A172 (cell line): Measurements from ENCODE around the gene SPSB4. TPM values are rescaled to one million over a fixed set of nuclear protein-coding genes. Genes with fewer than 3 reads are reported as not detected.
"Not testable (repeated sequence)": the region's sequence is repeated elsewhere in the genome, so short reads cannot be mapped to it uniquely, and the experiment has no call there.

Experiments
- DNase-seq: peaks from one replicate; pipeline ENCODE4 v3.0.0-alpha.2; 2015; ENCODE audit warnings: low spot score
- total RNA-seq: library from RNA; depleted of rRNA; stranded (reverse); fragments of >200 nt; shearing (Covaris generic); gene quantifications from 2 replicates; pipeline ENCODE4 v1.2.3, GENCODE V29; 2014

Gene SPSB4
- total RNA-seq, 1 experiment from 2014 or later, result 1.1 TPM

GRCh38 chr3:141115789-141116541 lies 64.8 kb downstream of the SPSB4 start:
- no peak for DNase-seq

- no peak for DNase-seq
These were observed 65.6 kb downstream of the SPSB4 start for GRCh38 chr3:141116721-141117120.

GRCh38 chr3:141117982-141118381 lies 66.8 kb downstream of the SPSB4 start:
- not testable (repeated sequence) for DNase-seq

- DNase-seq, result no peak
These were observed 71.4 kb downstream of the SPSB4 start for GRCh38 chr3:141122455-141123030.

- no peak for DNase-seq
These were observed 72.7 kb downstream of the SPSB4 start for GRCh38 chr3:141123677-141124410.

GRCh38 chr3:141124715-141125114 lies 73.6 kb downstream of the SPSB4 start:
- no peak for DNase-seq

- DNase-seq, result no peak
These were observed 74.2 kb downstream of the SPSB4 start for GRCh38 chr3:141125351-141125750.

GRCh38 chr3:141126661-141127343 lies 75.7 kb downstream of the SPSB4 start:
- DNase-seq, result no peak

GRCh38 chr3:141127344-141128125 lies 76.4 kb downstream of the SPSB4 start:
- no peak for DNase-seq

- no peak for DNase-seq
These were observed 77.1 kb downstream of the SPSB4 start for GRCh38 chr3:141128126-141128777.

GRCh38 chr3:141129049-141129448 lies 77.9 kb downstream of the SPSB4 start:
- DNase-seq, result no peak

GRCh38 chr3:141129541-141130011 lies 78.4 kb downstream of the SPSB4 start:
- no peak for DNase-seq

- no peak for DNase-seq
These were observed 92.4 kb downstream of the SPSB4 start for GRCh38 chr3:141143517-141143916.

- DNase-seq, result no peak
These were observed 95.9 kb downstream of the SPSB4 start for GRCh38 chr3:141146979-141147470.

- DNase-seq, result no peak
These were observed 96.5 kb downstream of the SPSB4 start for GRCh38 chr3:141147657-141148056.

- no peak for DNase-seq
These were observed 97.0 kb downstream of the SPSB4 start for GRCh38 chr3:141148169-141148568.

- no peak for DNase-seq
These were observed 97.6 kb downstream of the SPSB4 start for GRCh38 chr3:141148770-141149169.

GRCh38 chr3:141150081-141150830 lies 99.1 kb downstream of the SPSB4 start:
- DNase-seq, result no peak

GRCh38 chr3:141150931-141151330 lies 99.8 kb downstream of the SPSB4 start:
- DNase-seq, result no peak

- no peak for DNase-seq
These were observed 100.3 kb downstream of the SPSB4 start for GRCh38 chr3:141151439-141151838.
